Activated T-helper 1 cell treated with anti-CD3 and anti-CD28 coated beads, Interleukin-12 subunit alpha, Interleukin-12 subunit beta, Interleukin-2, Interleukin-4 antibody, amounts not matched to agents 30 ng/mL and 10 ng/mL and 1 ng/mL, durations not matched to agents 14 hours and 24 hours and 36 hours (primary cell): Measurements from ENCODE around the gene GIPC1. TPM values are rescaled to one million over a fixed set of nuclear protein-coding genes. Genes with fewer than 3 reads are reported as not detected.
"Not testable (repeated sequence)": the region's sequence is repeated elsewhere in the genome, so short reads cannot be mapped to it uniquely, and the experiment has no call there.

Experiments used
- DNase-seq: peaks from one replicate; pipeline ENCODE4 v3.0.0; 2021; ENCODE audit warnings: low spot score
- H3K27ac Mint-ChIP-seq: one replicate; pipeline ENCODE4 v1.8.0; 2021; ENCODE audit warnings: mild to moderate bottlenecking, mixed read lengths
- H3K27me3 Mint-ChIP-seq: one replicate; pipeline ENCODE4 v1.8.0; 2022; ENCODE audit warnings: mild to moderate bottlenecking, moderate library complexity, mixed read lengths; ENCODE audit not compliant: insufficient read depth
- H3K36me3 Mint-ChIP-seq: one replicate; pipeline ENCODE4 v1.8.0; 2021; ENCODE audit warnings: low read depth, mixed read lengths
- H3K4me1 Mint-ChIP-seq: one replicate; pipeline ENCODE4 v1.8.0; 2021; ENCODE audit warnings: low read depth, mixed read lengths
- H3K4me3 Mint-ChIP-seq: one replicate; pipeline ENCODE4 v1.8.0; 2021; ENCODE audit warnings: mild to moderate bottlenecking, moderate library complexity, mixed read lengths
- H3K9me3 Mint-ChIP-seq: one replicate; pipeline ENCODE4 v1.8.0; 2021; ENCODE audit warnings: mixed read lengths
- intact Hi-C: fragments of 100-400 bp; cut with micrococcal nuclease; formaldehyde crosslinking; loops from one replicate; pipeline ENCODE4 v1.15.1; 2024
- total RNA-seq: library from RNA; stranded (reverse); gene quantifications from 2 replicates; pipeline ENCODE4 v1.2.3, GENCODE V29; 2022

The GIPC1 gene
- total RNA-seq, 1 donor from 2014 or later, result 42.9 TPM

- Mint-ChIP-seq H3K4me3 (peak overlapping the region; percentile 91), H3K9me3 (no peaks in the 10 kb centered on the region), H3K27me3 (peaks cover 2% of the 10 kb centered on the region), H3K36me3 (peaks cover 32% of the 10 kb centered on the region), H3K27ac (no peak overlapping the region), H3K4me1 (peaks cover 54% of the 10 kb centered on the region)
- intact Hi-C loops, result no loop called here
- DNase-seq, result no peak
These were observed 19.6 kb upstream of the GIPC1 start for GRCh38 chr19:14515501-14516047.

- Mint-ChIP-seq H3K9me3 (no peaks in the 10 kb centered on the region), H3K36me3 (peaks cover 32% of the 10 kb centered on the region), H3K27ac (no peak overlapping the region), H3K27me3 (peaks cover 2% of the 10 kb centered on the region), H3K4me3 (peak overlapping the region; percentile 91), H3K4me1 (peaks cover 50% of the 10 kb centered on the region)
- intact Hi-C loops, result no loop called here
- DNase-seq, result no peak
These were observed 18.4 kb upstream of the GIPC1 start for GRCh38 chr19:14514215-14514863.

GRCh38 chr19:14512406-14512961, 16.6 kb upstream of the GIPC1 start:
- intact Hi-C loops, result no loop called here
- Mint-ChIP-seq H3K9me3 (no peaks in the 10 kb centered on the region), H3K27me3 (no peaks in the 10 kb centered on the region), H3K4me3 (no peak overlapping the region), H3K27ac (no peak overlapping the region), H3K4me1 (peaks cover 48% of the 10 kb centered on the region), H3K36me3 (peaks cover 32% of the 10 kb centered on the region)
- no peak for DNase-seq

- intact Hi-C loops, result no loop called here
- H3K27me3 Mint-ChIP-seq, result no peaks in the 10 kb centered on the region
- peaks cover 50% of the 10 kb centered on the region for H3K4me1 Mint-ChIP-seq
- no peak overlapping the region for H3K4me3 Mint-ChIP-seq
- no peak overlapping the region for H3K27ac Mint-ChIP-seq
- H3K9me3 Mint-ChIP-seq, result no peaks in the 10 kb centered on the region
- H3K36me3 Mint-ChIP-seq, result peaks cover 21% of the 10 kb centered on the region
- DNase-seq, result no peak
These were observed 15.3 kb upstream of the GIPC1 start for GRCh38 chr19:14511229-14511593.

GRCh38 chr19:14510311-14511228, 14.6 kb upstream of the GIPC1 start:
- no peak overlapping the region for H3K4me3 Mint-ChIP-seq
- no peaks in the 10 kb centered on the region for H3K27me3 Mint-ChIP-seq
- no peaks in the 10 kb centered on the region for H3K9me3 Mint-ChIP-seq
- H3K4me1 Mint-ChIP-seq, result peaks cover 50% of the 10 kb centered on the region
- peaks cover 15% of the 10 kb centered on the region for H3K36me3 Mint-ChIP-seq
- no peak overlapping the region for H3K27ac Mint-ChIP-seq
- intact Hi-C loops, result no loop called here
- DNase-seq, result no peak

GRCh38 chr19:14507704-14508542, 12.0 kb upstream of the GIPC1 start:
- H3K4me3 Mint-ChIP-seq, result no peak overlapping the region
- DNase-seq, result no peak
- H3K36me3 Mint-ChIP-seq, result no peaks in the 10 kb centered on the region
- peak overlapping the region; percentile 81 for H3K27ac Mint-ChIP-seq
- H3K27me3 Mint-ChIP-seq, result peaks cover 9% of the 10 kb centered on the region
- H3K9me3 Mint-ChIP-seq, result no peaks in the 10 kb centered on the region
- intact Hi-C loops, result loop anchor here (1.0 kb wide), 1 partner anchor 10 kb away; the partner anchor contains the start of gene DNAJB1
- H3K4me1 Mint-ChIP-seq, result peaks cover 43% of the 10 kb centered on the region

GRCh38 chr19:14505488-14506239, 9.7 kb upstream of the GIPC1 start:
- H3K36me3 Mint-ChIP-seq, result no peaks in the 10 kb centered on the region
- H3K4me1 Mint-ChIP-seq, result peaks cover 35% of the 10 kb centered on the region
- peaks cover 9% of the 10 kb centered on the region for H3K27me3 Mint-ChIP-seq
- intact Hi-C loops, result no loop called here
- no peak overlapping the region for H3K4me3 Mint-ChIP-seq
- H3K27ac Mint-ChIP-seq, result peak overlapping the region; percentile 27
- DNase-seq, result peak; percentile 63
- H3K9me3 Mint-ChIP-seq, result no peaks in the 10 kb centered on the region

GRCh38 chr19:14504575-14504974, 8.6 kb upstream of the GIPC1 start:
- H3K4me1 Mint-ChIP-seq, result peaks cover 29% of the 10 kb centered on the region
- intact Hi-C loops, H3K27me3 Mint-ChIP-seq, H3K4me3 Mint-ChIP-seq, H3K27ac Mint-ChIP-seq, DNase-seq, H3K36me3 Mint-ChIP-seq, H3K9me3 Mint-ChIP-seq: not testable (repeated sequence)

GRCh38 chr19:14503285-14503684, 7.4 kb upstream of the GIPC1 start:
- DNase-seq, result no peak
- no peak overlapping the region for H3K4me3 Mint-ChIP-seq
- no peaks in the 10 kb centered on the region for H3K36me3 Mint-ChIP-seq
- H3K9me3 Mint-ChIP-seq, result no peaks in the 10 kb centered on the region
- H3K27ac Mint-ChIP-seq, result no peak overlapping the region
- intact Hi-C loops, result no loop called here
- peaks cover 27% of the 10 kb centered on the region for H3K4me1 Mint-ChIP-seq
- peaks cover 9% of the 10 kb centered on the region for H3K27me3 Mint-ChIP-seq

GRCh38 chr19:14502334-14503092, 6.6 kb upstream of the GIPC1 start:
- Mint-ChIP-seq H3K36me3 (no peaks in the 10 kb centered on the region), H3K9me3 (no peaks in the 10 kb centered on the region), H3K27ac (no peak overlapping the region), H3K27me3 (peaks cover 9% of the 10 kb centered on the region), H3K4me3 (no peak overlapping the region), H3K4me1 (peaks cover 23% of the 10 kb centered on the region)
- intact Hi-C loops, result no loop called here
- DNase-seq, result no peak

GRCh38 chr19:14497228-14497921, 1.4 kb upstream of the GIPC1 start:
- no peak for DNase-seq
- no peak overlapping the region for H3K27ac Mint-ChIP-seq
- no peaks in the 10 kb centered on the region for H3K36me3 Mint-ChIP-seq
- intact Hi-C loops, result loop anchor here (2.0 kb wide), 1 partner anchor 21 kb away; the partner anchor contains the start of gene DNAJB1
- H3K9me3 Mint-ChIP-seq, result no peaks in the 10 kb centered on the region
- H3K27me3 Mint-ChIP-seq, result no peaks in the 10 kb centered on the region
- peaks cover 12% of the 10 kb centered on the region for H3K4me1 Mint-ChIP-seq
- H3K4me3 Mint-ChIP-seq, result peak overlapping the region; percentile 79
